ENCODE results near the gene KLK12. TPM values are rescaled to one million over a fixed set of nuclear protein-coding genes. Genes with fewer than 3 reads are reported as not detected.

Gene KLK12
- total RNA-seq, 1 donor from 2014 or later, result 1.9 TPM

- Histone ChIP-seq H3K36me3 (no peaks in the 10 kb centered on the region), H3K27ac (no peak overlapping the region), H3K4me3 (no peak overlapping the region), H3K9me3 (no peaks in the 10 kb centered on the region), H3K27me3 (ENCODE audit: low read depth) (peaks cover 30% of the 10 kb centered on the region), H3K4me1 (no peaks in the 10 kb centered on the region)
- ATAC-seq (no peak), DNase-seq (no peak)
- intact Hi-C loops (cut with DNase I), result no loop called here
- no peak for TF ChIP-seq CTCF (IDR thresholded peaks at IDR 0.05)
Measured at GRCh38 chr19:51036519-51036918, 1.7 kb upstream of the KLK12 start.

- no peak for DNase-seq
- no peak overlapping the region for H3K27ac ChIP-seq
- no peak overlapping the region for H3K4me3 ChIP-seq
- TF ChIP-seq CTCF (IDR thresholded peaks at IDR 0.05), result no peak
- intact Hi-C loops (cut with DNase I), result no loop called here
- H3K27me3 ChIP-seq (ENCODE audit: low read depth), result peaks cover 59% of the 10 kb centered on the region
- H3K9me3 ChIP-seq, result no peaks in the 10 kb centered on the region
- no peaks in the 10 kb centered on the region for H3K36me3 ChIP-seq
- ATAC-seq, result no peak
- no peaks in the 10 kb centered on the region for H3K4me1 ChIP-seq
Measured at GRCh38 chr19:51031880-51032225, 2.9 kb downstream of the KLK12 start.

- H3K4me1 ChIP-seq, result no peaks in the 10 kb centered on the region
- H3K9me3 ChIP-seq, result no peaks in the 10 kb centered on the region
- intact Hi-C loops (cut with DNase I), result no loop called here
- ATAC-seq (no peak), DNase-seq (no peak)
- H3K27me3 ChIP-seq (ENCODE audit: low read depth), result peaks cover 64% of the 10 kb centered on the region
- H3K27ac ChIP-seq, result no peak overlapping the region
- TF ChIP-seq CTCF (IDR thresholded peaks at IDR 0.05), result no peak
- no peaks in the 10 kb centered on the region for H3K36me3 ChIP-seq
- H3K4me3 ChIP-seq, result no peak overlapping the region
Measured at GRCh38 chr19:51031220-51031879, 3.5 kb downstream of the KLK12 start.

- Histone ChIP-seq H3K4me3 (no peak overlapping the region), H3K27ac (no peak overlapping the region), H3K4me1 (no peaks in the 10 kb centered on the region), H3K36me3 (no peaks in the 10 kb centered on the region), H3K27me3 (ENCODE audit: low read depth) (peaks cover 69% of the 10 kb centered on the region), H3K9me3 (no peaks in the 10 kb centered on the region)
- DNase-seq (no peak), ATAC-seq (no peak)
- intact Hi-C loops (cut with DNase I), result no loop called here
- no peak for TF ChIP-seq CTCF (IDR thresholded peaks at IDR 0.05)
Measured at GRCh38 chr19:51030631-51031030, 4.2 kb downstream of the KLK12 start.

GRCh38 chr19:51029718-51030117, 5.1 kb downstream of the KLK12 start:
- H3K4me1 ChIP-seq, result no peaks in the 10 kb centered on the region
- H3K27me3 ChIP-seq (ENCODE audit: low read depth), result peaks cover 73% of the 10 kb centered on the region
- H3K27ac ChIP-seq, result no peak overlapping the region
- H3K9me3 ChIP-seq, result no peaks in the 10 kb centered on the region
- ATAC-seq (no peak), DNase-seq (no peak)
- H3K4me3 ChIP-seq, result no peak overlapping the region
- intact Hi-C loops (cut with DNase I), result no loop called here
- no peak for TF ChIP-seq CTCF (IDR thresholded peaks at IDR 0.05)
- H3K36me3 ChIP-seq, result no peaks in the 10 kb centered on the region

Data from lower lobe of right lung (tissue), 2 donors.